CD4-positive, CD25-positive, alpha-beta regulatory T cell (primary cell): Measurements from ENCODE around the gene CERT1. TPM values are rescaled to one million over a fixed set of nuclear protein-coding genes. Genes with fewer than 3 reads are reported as not detected.
A peak's percentile ranks its signal among the peaks of the same experiment; 100 is the strongest.

ENCODE experiments used
- ATAC-seq, 2 donors: fragments of 150-1000 bp; cut with Tn5 transposase; one replicate each; pipeline ENCODE4 v1.10.0; 2021; ENCODE audit warnings: low read depth in 2 of 2, moderate number of reproducible peaks in 2 of 2, moderate library complexity in 1 of 2
- DNase-seq, 3 donors: peaks; one replicate each; pipeline versions ENCODE4 v3.0.0 to v3.0.0-alpha.2; 2012 to 2022; ENCODE audit warnings: mixed read lengths in 1 of 3
- H3K27ac ChIP-seq: one replicate; pipeline ENCODE4 v1.7.0; 2013; ENCODE audit warnings: mild to moderate bottlenecking, low read length; ENCODE audit not compliant: insufficient read depth, poor library complexity, severe bottlenecking
- H3K27me3 ChIP-seq: one replicate; pipeline ENCODE4 v1.7.0; 2013; ENCODE audit warnings: low read length; ENCODE audit not compliant: control insufficient read depth, insufficient read depth
- H3K36me3 ChIP-seq: one replicate; pipeline ENCODE4 v1.7.0; 2013; ENCODE audit warnings: mild to moderate bottlenecking, low read length, moderate library complexity; ENCODE audit not compliant: control insufficient read depth, insufficient read depth
- H3K4me1 ChIP-seq: 2 replicates; pipeline ENCODE4 v1.7.0; 2013; ENCODE audit warnings: mild to moderate bottlenecking, low read length; ENCODE audit not compliant: insufficient read depth, control insufficient read depth, poor library complexity, severe bottlenecking
- H3K4me3 ChIP-seq: one replicate; pipeline ENCODE4 v1.7.0; 2013; ENCODE audit warnings: low read depth, mild to moderate bottlenecking, low read length, moderate library complexity
- H3K9me3 ChIP-seq, 2 experiments: 1 replicate in 1 of 2; 2 replicates in 1 of 2; pipeline ENCODE4 v1.7.0; 2013; ENCODE audit warnings: low read length in 2 of 2, mild to moderate bottlenecking in 1 of 2, moderate library complexity in 1 of 2; ENCODE audit not compliant: control insufficient read depth in 2 of 2
- H3K27ac Mint-ChIP-seq, 3 donors: one replicate each; pipeline ENCODE4 v1.8.0; 2020 to 2022; ENCODE audit warnings: mild to moderate bottlenecking in 3 of 3, mixed read lengths in 3 of 3, moderate library complexity in 2 of 3
- H3K27me3 Mint-ChIP-seq: one replicate; pipeline ENCODE4 v1.8.0; 2022; ENCODE audit warnings: mild to moderate bottlenecking, mixed read lengths
- H3K36me3 Mint-ChIP-seq: one replicate; pipeline ENCODE4 v1.8.0; 2020; ENCODE audit warnings: mixed read lengths
- H3K4me1 Mint-ChIP-seq, 4 donors: one replicate each; pipeline ENCODE4 v1.8.0; 2020 to 2022; ENCODE audit warnings: mixed read lengths in 4 of 4, mild to moderate bottlenecking in 1 of 4
- H3K4me3 Mint-ChIP-seq, 4 donors: one replicate each; pipeline ENCODE4 v1.8.0; 2020 to 2022; ENCODE audit warnings: mild to moderate bottlenecking in 4 of 4, mixed read lengths in 4 of 4, moderate library complexity in 3 of 4
- H3K9me3 Mint-ChIP-seq, 7 donors: one replicate each; pipeline ENCODE4 v1.8.0; 2020 to 2022; ENCODE audit warnings: mixed read lengths in 7 of 7, mild to moderate bottlenecking in 3 of 7, moderate library complexity in 2 of 7
- polyA plus RNA-seq, 4 donors: library from polyadenylated mRNA; unstranded; fragments of 300-500 nt; fragmentation: Illumina TruSeq; gene quantifications; one replicate each; pipeline ENCODE4 v1.2.3, GENCODE V29; 2021
- total RNA-seq: library from RNA; stranded (reverse); gene quantifications from one replicate; pipeline ENCODE4 v1.2.3, GENCODE V29; 2022

Gene CERT1
- total and polyA plus RNA-seq, 5 donors from 2014 or later = 19.4 to 49.9 (median 22.4) TPM

DNA sequence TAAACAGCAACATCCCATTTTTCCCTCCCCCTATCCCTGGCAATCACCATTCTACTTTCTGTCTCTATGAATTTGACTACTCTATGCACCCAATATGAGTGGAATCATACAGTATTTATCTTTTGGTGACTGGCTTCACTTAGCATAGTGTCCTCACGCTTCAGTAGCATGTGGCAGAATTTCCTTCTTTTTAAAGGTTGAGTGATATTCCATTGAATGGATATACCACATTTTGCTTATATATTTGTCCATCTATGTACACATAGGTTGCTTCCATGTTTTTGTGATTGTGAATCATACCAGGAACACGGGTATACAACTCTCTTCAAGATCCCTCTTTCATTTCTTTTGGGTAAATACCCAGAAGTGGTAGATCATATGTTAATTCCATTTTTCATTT lies 69.9 kb downstream of the CERT1 start:
- H3K4me3 ChIP-seq = no peak overlapping the region
- Mint-ChIP-seq H3K27me3 (no peaks in the 10 kb centered on the region), H3K4me3 (no peak overlapping the region), H3K36me3 (peaks cover 26% of the 10 kb centered on the region), H3K27ac (no peak overlapping the region), H3K4me1 (peaks cover 8 to 38% (median 14%) of the 10 kb centered on the region in 4 donors), H3K9me3 (peaks cover 2 to 32% (median 11%) of the 10 kb centered on the region in 7 donors)
- no peak overlapping the region for H3K27ac ChIP-seq
- peaks cover 7 to 22% of the 10 kb centered on the region in 2 experiments for H3K9me3 ChIP-seq
- H3K4me1 ChIP-seq = peaks cover 3% of the 10 kb centered on the region
- ATAC-seq (no peak), DNase-seq (no peak)
- peaks cover 6% of the 10 kb centered on the region for H3K36me3 ChIP-seq
- no peaks in the 10 kb centered on the region for H3K27me3 ChIP-seq

DNA sequence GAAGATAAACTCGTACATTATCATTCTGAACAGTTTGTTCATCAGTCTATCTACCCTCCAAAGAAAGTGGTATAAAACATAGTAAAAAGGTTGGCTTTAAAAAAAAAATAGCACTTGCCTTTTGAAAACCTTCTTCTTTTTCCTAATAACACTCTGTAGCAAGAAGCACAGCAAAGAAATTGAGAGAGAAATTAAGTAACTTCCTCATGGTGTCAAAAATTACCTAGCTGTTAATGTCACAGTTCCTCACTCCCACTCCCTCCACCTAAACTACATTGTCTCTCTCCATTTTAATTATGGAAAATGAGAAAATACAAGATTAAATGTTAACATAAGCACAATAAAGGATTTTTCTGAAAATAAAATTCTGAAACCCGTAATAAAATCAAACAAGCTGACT lies 72.2 kb downstream of the CERT1 start:
- Histone ChIP-seq H3K4me3 (no peak overlapping the region), H3K4me1 (peaks cover 3% of the 10 kb centered on the region), H3K36me3 (peaks cover 5% of the 10 kb centered on the region), H3K27me3 (no peaks in the 10 kb centered on the region), H3K9me3 (peaks cover 0 to 8% of the 10 kb centered on the region in 2 experiments), H3K27ac (no peak overlapping the region)
- H3K27ac Mint-ChIP-seq = no peak overlapping the region
- ATAC-seq (no peak), DNase-seq (no peak)
- peaks cover 0 to 24% (median 5%) of the 10 kb centered on the region in 7 donors for H3K9me3 Mint-ChIP-seq
- H3K4me3 Mint-ChIP-seq = no peak overlapping the region
- H3K27me3 Mint-ChIP-seq = no peaks in the 10 kb centered on the region
- peaks cover 17 to 39% (median 24%) of the 10 kb centered on the region in 4 donors for H3K4me1 Mint-ChIP-seq
- peaks cover 30% of the 10 kb centered on the region for H3K36me3 Mint-ChIP-seq

DNA sequence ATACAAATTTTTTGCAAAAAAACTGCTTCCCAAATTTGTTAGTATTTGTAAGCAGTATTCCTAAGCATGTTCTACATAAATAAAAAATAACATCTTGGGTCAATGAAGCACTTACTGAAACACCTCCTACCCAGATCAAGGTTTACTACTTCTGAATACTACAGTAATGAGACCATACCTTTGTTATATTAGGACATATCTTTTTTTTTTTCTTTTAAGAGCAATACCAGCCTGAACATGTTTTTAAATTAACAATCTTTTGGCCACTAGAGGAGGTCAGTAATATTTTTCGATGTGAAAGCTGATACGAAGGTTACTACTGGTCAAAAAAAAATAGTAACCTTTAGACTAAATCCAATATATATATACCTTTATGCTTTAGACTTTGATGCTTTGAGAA lies 72.7 kb downstream of the CERT1 start:
- H3K36me3 ChIP-seq = peaks cover 5% of the 10 kb centered on the region
- DNase-seq = no peak
- no peak for ATAC-seq
- Mint-ChIP-seq H3K4me1 (peaks cover 17 to 39% (median 27%) of the 10 kb centered on the region in 4 donors), H3K27ac (no peak overlapping the region), H3K36me3 (peaks cover 27% of the 10 kb centered on the region), H3K27me3 (no peaks in the 10 kb centered on the region), H3K9me3 (peaks cover 0 to 22% (median 5%) of the 10 kb centered on the region in 7 donors), H3K4me3 (no peak overlapping the region)
- H3K27me3 ChIP-seq = no peaks in the 10 kb centered on the region
- H3K27ac ChIP-seq = no peak overlapping the region
- H3K4me1 ChIP-seq = peaks cover 3% of the 10 kb centered on the region
- peaks cover 0 to 8% of the 10 kb centered on the region in 2 experiments for H3K9me3 ChIP-seq
- H3K4me3 ChIP-seq = no peak overlapping the region

DNA sequence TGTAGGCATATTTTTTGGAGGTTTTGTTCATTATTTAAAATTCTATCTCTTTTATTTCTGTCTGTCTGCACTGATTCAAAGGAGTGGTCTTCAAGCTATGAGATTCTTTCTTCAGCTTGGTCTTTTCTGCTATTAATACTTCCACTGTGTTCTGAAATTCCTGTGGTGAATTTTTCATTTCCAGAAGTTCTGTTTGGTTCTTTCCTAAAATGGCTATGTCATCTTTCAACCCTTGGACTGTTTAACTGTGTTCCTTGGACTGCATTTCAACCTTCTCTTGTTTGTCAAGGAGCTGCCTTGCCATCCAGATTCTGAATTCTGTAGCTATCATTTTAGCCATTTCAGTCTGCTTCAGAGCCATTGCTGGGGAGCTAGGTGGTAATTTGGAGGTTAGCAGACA lies 76.3 kb downstream of the CERT1 start:
- Mint-ChIP-seq H3K4me3 (no peak overlapping the region), H3K4me1 (peaks cover 17 to 34% (median 27%) of the 10 kb centered on the region in 4 donors), H3K27ac (peak overlapping the region in 2 of 3 donors; percentile 15 to 48), H3K27me3 (no peaks in the 10 kb centered on the region), H3K36me3 (peaks cover 13% of the 10 kb centered on the region), H3K9me3 (peaks cover 0 to 1% (median 0%) of the 10 kb centered on the region in 7 donors)
- H3K36me3 ChIP-seq = peaks cover 3% of the 10 kb centered on the region
- H3K27me3 ChIP-seq = no peaks in the 10 kb centered on the region
- H3K4me1 ChIP-seq = peaks cover under 1% of the 10 kb centered on the region
- no peak for ATAC-seq
- H3K9me3 ChIP-seq = no peaks in the 10 kb centered on the region
- no peak for DNase-seq
- H3K4me3 ChIP-seq = no peak overlapping the region
- no peak overlapping the region for H3K27ac ChIP-seq

GRCh38 chr5:75433814-75434506 lies 77.5 kb downstream of the CERT1 start:
- Mint-ChIP-seq H3K27me3 (no peaks in the 10 kb centered on the region), H3K36me3 (peaks cover 13% of the 10 kb centered on the region), H3K27ac (peak overlapping the region in 2 of 3 donors; percentile 25 to 56), H3K4me3 (no peak overlapping the region), H3K4me1 (peaks cover 11 to 32% (median 22%) of the 10 kb centered on the region in 4 donors), H3K9me3 (peaks cover 0 to 1% (median 0%) of the 10 kb centered on the region in 7 donors)
- Histone ChIP-seq H3K27me3 (no peaks in the 10 kb centered on the region), H3K4me1 (no peaks in the 10 kb centered on the region), H3K4me3 (no peak overlapping the region), H3K9me3 (no peaks in the 10 kb centered on the region), H3K36me3 (peaks cover 3% of the 10 kb centered on the region), H3K27ac (no peak overlapping the region)
- ATAC-seq = no peak
- DNase-seq = peak in 1 of 3 donors; percentile 29

DNA sequence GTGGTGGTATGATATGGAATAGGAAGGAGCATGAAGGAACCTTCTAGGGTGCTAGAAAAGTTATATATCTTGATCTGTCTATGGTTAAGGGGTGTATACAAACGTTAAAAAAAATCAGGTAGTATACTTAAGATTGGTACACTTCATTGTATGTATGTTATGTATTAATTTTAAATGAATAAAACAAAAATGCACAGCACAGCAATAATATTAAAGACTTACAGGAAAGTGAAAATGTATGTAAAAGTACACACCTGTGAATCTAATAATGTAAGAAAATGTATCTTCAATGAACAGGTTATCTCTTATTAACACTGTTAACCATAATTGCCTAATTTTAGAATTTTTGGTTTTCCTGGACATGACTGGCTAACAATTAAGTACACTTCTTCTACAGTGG lies 97.2 kb downstream of the CERT1 start:
- Histone ChIP-seq H3K9me3 (no peaks in the 10 kb centered on the region), H3K4me1 (no peaks in the 10 kb centered on the region), H3K36me3 (peaks cover 41% of the 10 kb centered on the region), H3K27me3 (no peaks in the 10 kb centered on the region), H3K27ac (no peak overlapping the region), H3K4me3 (no peak overlapping the region)
- Mint-ChIP-seq H3K4me1 (peaks cover 3 to 16% (median 11%) of the 10 kb centered on the region in 4 donors), H3K4me3 (no peak overlapping the region), H3K9me3 (no peaks in the 10 kb centered on the region), H3K27ac (no peak overlapping the region), H3K27me3 (no peaks in the 10 kb centered on the region), H3K36me3 (peaks cover 32% of the 10 kb centered on the region)
- ATAC-seq = no peak
- DNase-seq = no peak

DNA sequence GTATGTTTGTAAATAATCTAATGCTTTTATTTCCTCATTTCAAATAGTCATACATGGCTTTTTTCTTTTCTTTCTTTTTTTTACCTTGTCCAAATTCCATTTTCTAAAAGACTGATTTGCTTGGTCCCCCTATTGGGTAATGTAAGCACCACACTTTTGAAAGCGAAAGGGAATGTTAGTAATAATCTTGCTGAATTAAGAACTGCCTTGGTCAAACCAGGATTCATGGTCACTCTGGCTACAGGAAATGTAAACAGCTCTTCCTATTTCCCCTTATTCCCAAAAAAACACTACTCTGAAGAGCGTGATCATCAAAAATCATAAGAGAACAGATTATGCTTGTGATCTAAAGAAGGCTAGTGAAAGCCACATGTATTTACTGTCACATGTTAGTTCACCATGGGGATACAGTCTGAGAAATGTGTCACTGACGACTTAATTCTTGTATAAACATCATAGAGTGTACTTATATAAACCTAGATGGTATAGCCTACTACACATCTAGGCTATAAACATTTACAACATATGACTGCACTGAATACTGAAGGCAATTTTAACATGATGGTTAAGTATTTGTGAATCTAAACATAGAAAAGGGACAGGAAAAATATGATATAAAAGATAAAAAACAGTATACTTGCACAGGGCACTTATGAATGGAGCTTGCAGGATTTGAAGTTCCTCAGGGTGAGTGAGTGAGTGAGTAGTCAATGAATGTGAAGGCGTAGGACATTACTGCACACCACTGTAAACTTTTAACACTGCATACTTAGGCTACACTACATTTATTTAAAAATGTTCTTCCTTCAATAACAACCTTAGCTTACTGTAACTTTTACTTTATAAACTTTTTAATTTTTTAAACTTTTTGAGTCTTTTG lies 99.1 kb downstream of the CERT1 start:
- no peaks in the 10 kb centered on the region for H3K27me3 ChIP-seq
- Mint-ChIP-seq H3K9me3 (no peaks in the 10 kb centered on the region), H3K36me3 (peaks cover 26% of the 10 kb centered on the region), H3K4me3 (no peak overlapping the region), H3K27me3 (no peaks in the 10 kb centered on the region), H3K4me1 (peaks cover 3 to 16% (median 8%) of the 10 kb centered on the region in 4 donors), H3K27ac (peak overlapping the region in 1 of 3 donors; percentile 17)
- H3K36me3 ChIP-seq = peaks cover 33% of the 10 kb centered on the region
- DNase-seq (no peak), ATAC-seq (no peak)
- no peaks in the 10 kb centered on the region for H3K9me3 ChIP-seq
- H3K27ac ChIP-seq = no peak overlapping the region
- no peaks in the 10 kb centered on the region for H3K4me1 ChIP-seq
- no peak overlapping the region for H3K4me3 ChIP-seq
